Sigmoid colon (tissue), 4 donors: Measurements from ENCODE around the gene GPRIN1.

ENCODE experiments used
- CTCF ChIP-seq, 4 experiments: fragments of 450-650 bp in 3 of 4; fragments of 200-600 bp in 1 of 4; IDR thresholded peaks; one replicate each; pipeline ENCODE4 v1.5.1; 2016 to 2019; ENCODE audit warnings: antibody characterized with exemption in 4 of 4, mild to moderate bottlenecking in 3 of 4, moderate library complexity in 2 of 4
- EP300 ChIP-seq, 4 donors: sonication (generic); formaldehyde crosslinking; IDR thresholded peaks; one replicate each; pipeline ENCODE4 v1.6.1; 2017; ENCODE audit warnings: antibody characterized with exemption in 4 of 4
- POLR2A ChIP-seq, 2 donors: fragments of 450-650 bp; IDR thresholded peaks; one replicate each; pipeline ENCODE4 v1.6.1; 2016; ENCODE audit warnings: antibody characterized with exemption in 2 of 2, mild to moderate bottlenecking in 2 of 2, moderate library complexity in 2 of 2

GRCh38 chr5:176606032-176606431 lies 3.9 kb downstream of the GPRIN1 start:
- TF ChIP-seq EP300 (IDR thresholded peaks at IDR 0.05) (no peak), CTCF (IDR thresholded peaks at IDR 0.05) (no peak), POLR2A (IDR thresholded peaks at IDR 0.05) (no peak)
